Stimulated activated CD4-positive, alpha-beta T cell treated with anti-CD3 and anti-CD28 coated beads, Interleukin-1b, Interleukin-23, amount 100 ng/mL, for 24 hours (primary cell): Measurements from ENCODE around the gene GPR55.

Source experiments
- DNase-seq, 4 experiments: peaks; one replicate each; pipeline ENCODE4 v3.0.0-alpha.2; 2020; ENCODE audit warnings: low read depth in 4 of 4, low spot score in 1 of 4

GPR55 gene

GRCh38 chr2:230868947-230869913 is 55.8 kb downstream of the GPR55 start:
- DNase-seq, result no peak

- DNase-seq, result no peak
Measured at GRCh38 chr2:230868161-230868946, 56.7 kb downstream of the GPR55 start.

DNA sequence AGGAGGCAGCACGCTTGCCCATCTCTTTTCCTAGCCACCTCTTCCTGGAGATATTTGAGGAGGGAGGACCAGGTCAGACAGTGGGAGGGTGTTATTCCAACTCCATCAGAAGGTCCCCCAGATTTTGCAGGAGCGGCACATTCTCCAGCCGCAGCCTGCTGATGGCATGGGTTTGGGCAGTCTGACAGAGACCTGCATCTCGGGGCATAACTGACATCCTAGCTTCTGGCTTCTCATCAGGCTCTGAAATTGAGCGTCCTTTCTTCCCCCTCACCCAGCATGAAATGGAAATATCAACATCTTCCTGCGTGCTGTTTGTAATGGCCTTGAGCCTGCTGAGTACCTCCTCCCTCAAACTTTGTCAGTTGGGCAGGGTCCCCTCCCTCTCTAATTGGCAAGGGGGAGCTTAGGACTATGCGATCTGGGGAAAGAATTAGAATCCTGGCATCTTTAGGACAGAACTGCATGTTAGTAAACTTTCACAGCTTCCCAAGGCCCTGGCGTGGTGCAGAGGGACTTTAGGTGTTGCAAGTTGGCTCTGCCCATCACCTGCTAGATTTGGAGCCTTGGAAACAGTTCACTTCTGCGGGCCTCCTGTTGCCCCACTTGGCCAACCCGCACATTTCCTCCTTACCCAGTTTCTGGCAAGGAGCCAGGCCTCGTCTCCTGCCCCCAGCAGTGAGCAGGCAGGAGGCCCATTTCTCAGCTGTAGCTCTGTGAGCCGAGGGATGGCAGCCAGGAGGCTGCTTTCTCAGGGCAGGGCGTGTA is 58.1 kb downstream of the GPR55 start:
- DNase-seq, result peak in 1 of 4 experiments; percentile 21

DNA sequence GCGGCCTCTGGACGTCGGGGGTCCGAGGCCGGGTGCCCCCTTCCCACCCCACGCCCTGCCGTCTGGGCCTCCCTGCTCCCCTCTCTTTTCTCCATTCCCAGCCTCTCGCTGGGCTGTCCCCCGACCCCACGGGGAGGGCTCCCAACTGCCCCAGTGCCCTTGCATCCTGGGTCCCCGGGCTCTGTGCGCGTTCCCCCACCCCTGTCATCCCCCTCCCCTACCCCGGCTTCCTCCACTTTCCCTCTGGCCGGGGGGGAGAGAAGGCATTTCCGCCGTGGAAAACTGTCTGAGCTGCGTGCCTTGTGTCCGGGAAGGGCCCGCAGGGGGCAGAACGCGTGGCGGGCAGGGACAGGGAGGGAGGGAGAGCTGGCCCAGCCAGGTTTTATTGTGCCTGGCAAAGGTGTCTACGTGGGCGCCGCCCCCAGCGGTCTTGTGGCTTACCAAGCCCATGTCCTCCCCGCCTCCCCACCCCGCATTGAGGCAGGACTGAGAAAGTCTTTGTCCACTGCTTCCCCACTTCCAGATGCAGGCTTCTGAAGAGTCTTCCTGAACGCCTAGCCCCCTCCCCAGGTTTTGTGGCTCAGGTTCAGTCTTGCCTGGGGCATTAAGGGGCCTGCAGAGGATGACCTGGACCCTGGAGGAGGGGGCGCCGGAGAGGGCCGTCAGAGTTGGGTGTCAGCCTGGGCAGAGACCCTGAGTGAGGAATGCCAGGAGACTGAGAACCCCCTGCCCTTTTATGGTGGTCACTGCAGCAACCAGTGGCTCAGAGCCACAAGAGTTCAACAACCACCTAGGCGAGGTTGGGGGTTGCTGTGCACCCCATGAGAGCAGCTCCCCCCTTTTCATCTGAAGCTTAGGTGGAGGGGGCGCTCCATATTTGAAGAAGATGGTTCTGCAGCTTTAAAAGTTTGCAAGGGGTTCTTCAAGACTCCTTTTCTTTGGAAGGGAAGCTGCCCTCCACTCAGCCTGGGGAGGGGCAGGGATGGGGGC is 59.0 kb downstream of the GPR55 start:
- DNase-seq, result no peak

DNA sequence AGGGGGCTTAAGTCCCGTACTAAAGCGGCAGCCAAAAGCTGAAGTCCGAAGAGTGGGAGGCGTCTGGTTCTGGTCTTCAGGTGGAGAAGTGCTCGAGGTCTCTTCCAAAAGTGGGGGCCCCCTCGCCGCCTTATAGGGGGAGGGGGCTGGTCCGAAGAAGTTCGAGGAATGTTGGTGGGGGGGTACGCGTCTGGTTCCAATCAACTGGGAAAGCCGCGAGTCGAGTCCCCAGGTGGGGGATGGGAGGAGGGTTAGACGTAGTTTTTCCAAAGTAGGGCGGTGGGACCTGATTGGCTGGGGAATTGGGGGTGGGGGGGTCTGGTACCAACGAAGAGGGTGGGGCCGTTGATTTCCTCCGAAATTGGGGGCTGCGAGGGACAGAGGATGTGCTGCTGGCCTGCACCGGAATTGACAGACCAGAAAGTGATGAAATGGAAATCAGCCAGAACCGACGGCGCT is 59.7 kb downstream of the GPR55 start:
- DNase-seq, result no peak

GRCh38 chr2:230864605-230865306 is 60.3 kb downstream of the GPR55 start, which contains the start of gene ITM2C:
Gene ITM2C, plus strand, starts transcription at chr2:230864942. Its CDS starts 84 bp downstream, at chr2:230865026.
- DNase-seq, result peak; percentile 38 to 69 (median 58)

- no peak for DNase-seq
Measured at GRCh38 chr2:230864122-230864604, 60.9 kb downstream of the GPR55 start.

- no peak for DNase-seq
Measured at GRCh38 chr2:230863442-230864121, 61.5 kb downstream of the GPR55 start.

DNA sequence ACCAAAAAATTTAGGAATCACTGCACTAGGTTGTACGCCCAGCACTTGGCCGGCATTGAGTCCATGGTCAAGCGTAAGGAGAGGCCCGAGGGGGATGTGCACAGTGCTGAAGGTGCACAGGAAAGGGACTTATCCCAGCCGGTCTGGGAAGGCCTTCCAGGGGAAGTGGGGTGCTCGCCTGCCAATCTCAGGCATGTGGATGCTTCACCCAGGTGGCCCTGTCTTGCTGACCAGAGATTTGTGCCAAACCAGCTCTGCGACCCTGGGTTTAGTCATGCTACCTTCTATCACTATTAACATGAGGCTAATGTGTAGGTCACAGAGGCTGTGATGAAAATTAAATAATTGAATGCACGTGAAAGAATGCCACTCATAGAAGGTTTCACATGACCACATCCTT is 62.0 kb downstream of the GPR55 start:
- DNase-seq, result no peak

GRCh38 chr2:230862292-230862691 is 62.8 kb downstream of the GPR55 start:
- no peak for DNase-seq

DNA sequence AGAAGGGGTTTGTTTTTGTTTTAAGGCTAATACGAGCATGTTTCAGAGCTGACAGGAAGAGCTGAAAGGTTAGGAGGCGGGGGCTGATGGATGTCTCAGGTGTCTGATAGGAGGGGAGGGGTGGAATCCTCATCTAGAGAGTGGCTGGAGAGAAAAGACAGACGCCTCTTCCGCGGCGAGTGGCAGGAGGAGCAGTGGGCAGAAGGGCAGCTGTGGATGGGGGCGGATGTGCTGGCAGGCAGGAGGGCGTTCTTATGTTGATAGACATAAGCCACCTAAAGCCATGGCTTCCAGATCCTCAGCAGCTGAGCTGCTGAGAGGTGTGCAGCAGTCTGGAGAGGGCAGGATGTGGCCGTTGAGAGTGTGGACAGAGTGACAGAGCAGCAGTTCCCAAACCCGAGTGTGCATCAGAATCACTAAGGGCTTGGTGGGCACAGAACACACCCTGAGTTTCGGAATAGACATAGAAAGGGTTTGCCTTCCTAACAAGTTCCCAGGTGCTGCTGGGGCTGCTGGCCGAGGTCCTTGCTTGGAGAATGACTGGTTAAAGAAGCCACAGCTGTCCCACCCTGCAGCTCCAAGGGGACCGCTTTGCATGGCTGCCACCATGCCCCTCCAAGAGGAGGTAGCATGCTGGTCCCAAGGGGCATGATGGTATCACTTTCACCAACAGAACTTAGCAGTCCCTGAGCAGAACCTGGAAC is 63.3 kb downstream of the GPR55 start:
- no peak for DNase-seq
